MV-4-11 (cell line): ENCODE results near the gene CES4A.

Experiments used
- DNase-seq: peaks from one replicate; lab custom pipeline; 2025; lab: John Stamatoyannopoulos, UW

The CES4A gene

DNA sequence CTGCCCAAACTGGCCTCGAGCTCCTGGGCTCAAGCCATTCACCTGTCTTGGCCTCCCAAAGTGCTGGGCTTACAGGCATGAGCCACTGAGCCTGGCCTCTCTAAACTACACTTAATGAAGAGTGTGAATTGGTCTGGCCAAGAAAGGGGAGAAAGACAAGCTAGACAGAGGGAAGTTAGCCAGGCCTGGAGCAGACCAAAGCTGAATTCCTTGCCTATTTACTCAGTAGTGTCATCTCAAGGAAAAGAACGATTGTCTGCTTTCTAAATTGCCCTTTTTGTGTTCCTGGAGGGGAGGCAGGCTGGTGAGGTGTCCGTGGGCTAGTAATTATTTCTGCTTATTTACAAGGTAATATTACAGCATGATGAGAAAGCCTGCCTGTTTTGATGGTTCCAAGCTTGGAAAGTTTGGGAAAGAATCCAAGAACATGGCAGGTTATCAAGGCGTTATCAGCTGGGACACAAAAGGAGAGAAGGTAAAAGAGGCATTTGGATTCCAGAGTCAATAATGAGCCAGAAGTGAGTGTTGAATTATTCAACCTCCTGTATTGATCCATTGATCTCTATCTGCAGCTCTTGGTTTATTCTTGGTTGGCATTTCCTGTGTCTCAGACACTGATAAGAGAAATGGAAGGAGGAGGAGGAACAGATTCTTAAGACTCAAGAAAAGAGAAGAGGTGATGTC is 34.3 kb downstream of the CES4A start:
- no peak for DNase-seq

DNA sequence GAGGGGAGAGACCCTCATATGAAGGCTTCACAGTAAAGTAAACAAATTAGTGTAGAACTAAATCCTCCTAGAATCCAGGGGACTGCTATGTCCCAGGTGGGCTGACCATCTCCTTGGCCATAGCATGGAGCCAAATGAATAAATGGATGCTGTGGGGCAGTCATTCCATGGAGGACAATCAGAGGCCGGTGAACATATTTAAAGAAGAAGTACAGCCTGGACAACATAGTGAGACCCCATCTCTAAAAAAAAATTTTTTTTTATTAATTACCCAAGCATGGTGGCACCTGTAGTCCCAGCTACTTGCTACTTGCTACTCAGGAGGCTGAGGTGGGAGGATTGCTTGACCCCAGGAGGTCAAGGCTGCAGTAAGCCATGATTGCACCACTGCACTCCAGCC is 35.3 kb downstream of the CES4A start:
- DNase-seq = no peak

DNA sequence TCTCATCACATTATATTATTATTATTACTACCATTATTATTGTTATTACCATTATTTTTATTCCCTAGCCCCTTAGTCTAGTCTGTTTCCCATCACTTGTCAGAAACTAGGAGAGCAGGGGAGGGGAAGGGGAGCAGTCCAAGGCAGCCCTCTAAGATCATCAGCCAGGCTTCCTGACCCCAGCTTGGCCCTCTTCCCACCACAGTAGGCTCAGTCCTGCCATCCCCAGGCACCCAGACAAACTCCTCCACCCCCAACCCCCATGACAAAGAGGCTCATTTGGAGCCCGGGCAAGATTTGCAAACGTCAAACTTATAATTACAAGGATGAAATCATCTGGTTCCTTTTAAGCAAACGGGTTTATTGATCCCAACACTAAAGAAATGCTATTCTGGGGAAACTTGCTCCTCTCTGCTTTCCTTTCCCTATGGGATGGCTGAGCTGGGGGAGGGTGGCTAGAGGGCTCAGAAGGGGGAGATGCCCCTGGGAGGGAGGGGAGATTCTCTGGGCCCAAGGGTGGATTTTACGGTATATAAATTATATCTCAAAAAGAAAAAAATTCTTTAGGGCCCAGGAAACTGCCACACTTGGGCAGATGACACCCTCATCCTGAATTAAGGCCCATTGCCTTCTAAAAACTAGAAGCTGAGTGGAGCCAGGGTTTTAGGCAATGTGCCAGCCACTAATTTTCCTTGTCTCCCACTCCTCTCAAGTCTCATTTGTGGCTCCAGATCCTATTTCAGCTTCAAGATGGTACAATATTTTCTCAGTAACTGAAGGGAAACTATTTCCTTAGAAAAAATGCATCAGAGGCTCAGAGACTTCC is 36.2 kb downstream of the CES4A start:
- DNase-seq = no peak

DNA sequence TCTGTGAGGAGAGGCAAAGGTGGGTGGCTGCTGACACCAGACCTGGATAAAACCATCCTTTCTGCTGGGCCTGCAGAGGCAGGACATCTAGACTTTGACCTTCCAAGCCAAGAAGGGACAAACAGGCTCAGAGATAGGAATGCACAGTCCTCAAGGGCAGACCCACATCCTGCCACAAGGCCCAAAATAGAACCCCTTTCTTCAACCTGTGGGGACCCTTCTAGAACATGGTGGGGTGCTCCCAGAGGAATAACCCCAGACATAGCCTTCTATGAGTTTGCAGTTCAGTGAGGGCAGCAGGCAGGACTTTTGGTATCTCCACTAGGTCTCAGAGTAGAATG is 36.8 kb downstream of the CES4A start:
- no peak for DNase-seq

DNA sequence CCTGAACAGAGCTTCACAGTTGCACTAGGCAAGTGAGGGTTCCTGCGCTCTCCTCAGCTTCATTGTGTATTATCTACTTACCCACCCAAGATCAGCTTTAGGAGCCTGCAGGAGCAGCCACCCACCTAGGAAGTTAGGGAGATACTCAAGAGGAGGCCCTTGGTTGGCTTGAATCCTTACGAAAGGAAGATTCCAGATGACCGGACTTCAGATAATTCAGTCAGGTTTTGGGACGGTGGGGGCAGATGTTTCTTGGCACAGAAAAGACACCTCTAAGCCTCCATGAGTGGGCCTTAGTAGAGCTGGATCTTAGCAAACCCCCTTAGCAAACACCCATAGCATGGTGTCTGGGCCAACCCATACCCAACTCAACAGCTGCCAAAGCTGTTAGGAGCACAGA is 38.2 kb downstream of the CES4A start:
- no peak for DNase-seq

DNA sequence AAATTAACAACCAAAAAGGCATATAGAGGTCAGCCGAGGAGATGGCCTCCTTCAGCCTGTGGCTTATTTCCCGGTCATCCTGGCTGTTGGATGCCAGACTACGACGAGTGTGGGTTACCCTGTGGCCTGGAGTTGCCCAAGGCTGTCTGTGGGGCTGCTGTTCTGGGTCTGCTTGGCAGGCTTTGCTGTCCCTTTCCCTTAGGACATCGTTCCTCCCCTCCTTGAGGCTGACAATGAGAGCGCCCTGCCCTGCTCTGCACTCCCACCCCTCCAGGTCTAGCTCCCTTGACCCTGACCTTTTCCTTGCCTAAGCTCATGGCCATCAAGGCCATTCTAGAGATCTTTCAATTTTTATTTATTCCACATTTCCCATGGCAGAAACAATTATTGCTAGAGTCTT is 38.7 kb downstream of the CES4A start:
- no peak for DNase-seq

DNA sequence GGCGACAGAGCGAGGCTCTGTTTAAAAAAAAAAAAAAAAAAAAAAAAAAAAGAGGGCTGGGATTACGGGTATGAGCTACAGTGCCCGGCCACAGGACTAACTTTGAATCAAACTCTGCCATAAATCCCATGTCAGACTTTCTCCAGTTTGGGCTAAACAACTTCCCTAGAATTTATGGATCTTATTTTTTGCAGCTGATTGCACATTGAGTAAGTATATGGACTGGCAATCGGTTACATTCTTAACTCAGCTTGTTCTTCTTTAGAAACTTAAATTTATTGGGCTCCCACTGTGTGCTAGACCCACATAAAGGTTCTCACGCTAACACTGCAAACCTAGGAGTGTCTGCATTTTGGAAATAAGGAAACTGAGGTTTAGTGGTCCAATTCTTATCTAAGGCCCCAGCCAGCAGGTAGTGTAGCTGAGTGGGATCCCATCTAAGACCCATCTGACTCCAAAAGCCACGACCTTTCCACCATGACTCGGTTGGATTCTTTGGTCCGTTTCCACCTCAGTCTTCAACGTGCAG is 39.8 kb downstream of the CES4A start:
- DNase-seq = no peak

DNA sequence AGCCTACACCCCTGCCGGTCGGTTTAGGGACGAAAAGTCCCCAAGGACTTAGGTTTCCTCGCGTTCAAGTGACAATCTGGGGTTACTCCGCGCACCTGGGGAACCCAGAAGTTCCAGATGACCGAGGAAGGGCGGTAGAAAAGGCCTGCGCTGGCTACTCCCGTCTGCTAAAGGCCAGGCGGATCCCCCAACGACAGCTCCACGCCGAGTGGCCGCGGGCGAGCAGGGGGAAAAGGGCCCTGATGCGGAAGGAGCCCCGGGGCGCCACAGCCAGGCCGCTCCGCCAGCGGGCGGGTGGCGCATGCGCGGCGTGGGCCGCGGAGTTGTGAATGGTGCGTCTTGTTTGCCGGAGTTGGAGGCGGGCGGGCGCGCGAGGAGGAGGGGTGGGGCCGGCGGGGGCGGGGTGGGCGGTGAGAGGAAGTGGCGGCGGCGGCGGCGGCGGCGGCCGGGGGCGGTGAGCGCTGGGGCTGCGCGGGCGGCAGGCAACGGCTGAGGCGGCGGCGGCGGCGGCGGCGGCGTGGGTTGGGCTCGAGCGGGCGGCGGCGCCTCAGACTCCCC is 40.4 kb downstream of the CES4A start, which contains the start of gene CBFB:
Gene CBFB (plus strand): TSS at position 454 of the 558 bp plus-strand sequence. CDS start 259 bp downstream, outside the sequence.
- peak; percentile 89 for DNase-seq

DNA sequence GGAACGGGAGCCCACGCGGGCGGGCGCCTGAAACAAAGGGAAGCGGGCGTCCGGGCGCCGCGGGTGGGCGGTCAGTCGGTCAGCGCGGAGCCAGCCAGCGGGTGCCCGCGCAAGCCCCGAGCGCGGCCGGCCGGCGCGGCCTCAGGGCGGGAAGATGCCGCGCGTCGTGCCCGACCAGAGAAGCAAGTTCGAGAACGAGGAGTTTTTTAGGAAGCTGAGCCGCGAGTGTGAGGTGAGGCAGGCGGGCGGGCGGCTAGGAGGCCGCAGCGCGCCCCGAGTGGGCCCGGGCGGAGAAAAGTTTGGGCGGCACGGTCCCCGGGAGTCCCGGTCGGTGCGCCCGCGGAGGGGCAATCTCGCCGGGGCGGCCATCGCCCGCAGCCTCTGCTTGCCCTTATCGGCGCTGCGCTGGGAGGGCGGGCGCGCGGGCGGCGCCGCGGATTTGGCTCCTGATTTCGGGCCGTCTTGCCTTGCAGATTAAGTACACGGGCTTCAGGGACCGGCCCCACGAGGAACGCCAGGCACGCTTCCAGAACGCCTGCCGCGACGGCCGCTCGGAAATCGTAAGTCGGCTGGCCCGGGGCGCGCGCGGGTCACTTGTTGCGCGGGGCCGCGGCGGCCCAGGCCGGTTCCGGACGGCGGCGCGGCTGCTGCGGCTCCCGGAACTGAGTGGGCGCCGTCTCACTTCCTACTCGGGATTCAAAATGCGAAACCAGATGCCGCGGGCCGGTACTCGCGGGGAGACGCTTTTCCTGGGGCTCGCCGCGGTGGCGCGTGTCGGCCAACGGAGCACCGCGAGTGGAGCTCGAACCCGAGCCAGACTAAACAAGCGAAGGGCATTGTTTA is 41.1 kb downstream of the CES4A start:
- peak; percentile 49 for DNase-seq

DNA sequence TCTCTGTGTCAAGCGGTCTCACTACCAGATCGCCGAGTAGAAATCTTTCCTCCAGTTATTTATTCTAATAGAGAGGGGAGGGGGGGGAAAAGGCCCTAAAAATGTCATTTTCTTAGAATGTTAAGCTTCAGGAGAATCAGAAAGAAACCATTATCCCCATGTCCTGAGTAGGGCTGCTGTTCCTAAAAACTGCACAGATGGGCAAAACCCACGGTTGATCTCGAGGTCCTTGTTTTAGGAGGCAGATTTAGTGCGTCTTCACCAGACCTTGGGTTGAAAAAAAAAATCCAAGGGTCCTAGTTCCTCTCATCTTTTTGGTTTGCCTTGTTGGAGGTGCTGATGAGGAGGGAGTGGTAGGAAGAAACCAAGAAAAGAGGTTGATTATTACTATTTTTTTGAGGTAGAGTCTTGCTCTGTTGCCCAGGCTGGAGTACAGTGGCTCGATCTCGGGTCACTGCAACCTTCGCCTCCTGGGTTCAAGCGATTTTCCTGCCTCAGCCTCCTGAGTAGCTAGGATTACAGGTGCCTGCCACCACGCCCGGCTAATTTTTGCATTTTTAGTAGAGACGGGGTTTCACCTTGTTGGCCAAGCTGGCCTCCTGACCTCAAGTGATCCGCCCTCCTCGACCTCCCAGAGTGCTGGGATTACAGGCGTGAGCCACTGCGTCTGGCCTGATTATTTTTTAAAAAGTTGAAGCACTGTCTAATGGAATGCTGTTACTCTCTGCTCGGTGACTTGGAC is 42.0 kb downstream of the CES4A start:
- no peak for DNase-seq

DNA sequence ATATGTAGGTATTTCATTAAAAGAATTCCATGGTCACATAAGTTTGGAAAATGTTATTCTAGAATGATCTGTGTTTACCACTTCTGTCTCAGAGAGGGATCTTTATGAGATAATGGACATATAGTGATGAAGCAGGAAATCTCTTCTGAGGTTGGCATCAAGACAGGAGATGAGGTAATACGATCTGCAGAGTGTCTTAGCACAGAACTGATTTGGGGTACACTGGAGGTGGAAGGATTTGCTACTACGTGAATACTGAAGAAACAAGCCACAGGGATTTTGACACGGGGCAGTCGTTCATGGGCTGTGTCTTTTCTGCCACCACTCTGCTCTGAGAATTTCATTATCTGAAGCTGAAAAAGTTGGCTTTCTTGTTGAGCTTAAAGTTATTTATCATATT is 46.1 kb downstream of the CES4A start:
- DNase-seq = no peak

DNA sequence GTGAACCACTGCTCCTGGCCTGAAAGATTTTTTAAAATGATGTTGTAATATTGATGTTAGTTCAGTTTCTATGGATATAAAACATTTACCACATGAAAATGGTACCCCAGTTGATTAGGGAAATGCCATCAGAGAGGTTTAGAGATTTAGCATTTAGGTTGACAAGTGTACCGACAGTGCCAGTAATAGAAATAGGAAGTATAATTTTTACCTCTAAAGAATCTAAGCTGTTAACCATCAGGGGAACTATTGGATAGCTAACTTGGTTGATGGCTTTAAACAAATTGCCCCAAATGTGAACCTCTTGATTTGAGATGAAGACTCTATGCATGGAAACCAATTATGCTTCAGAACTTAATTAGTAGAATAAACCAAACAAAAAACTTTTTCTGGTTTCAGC is 47.0 kb downstream of the CES4A start:
- no peak for DNase-seq

DNA sequence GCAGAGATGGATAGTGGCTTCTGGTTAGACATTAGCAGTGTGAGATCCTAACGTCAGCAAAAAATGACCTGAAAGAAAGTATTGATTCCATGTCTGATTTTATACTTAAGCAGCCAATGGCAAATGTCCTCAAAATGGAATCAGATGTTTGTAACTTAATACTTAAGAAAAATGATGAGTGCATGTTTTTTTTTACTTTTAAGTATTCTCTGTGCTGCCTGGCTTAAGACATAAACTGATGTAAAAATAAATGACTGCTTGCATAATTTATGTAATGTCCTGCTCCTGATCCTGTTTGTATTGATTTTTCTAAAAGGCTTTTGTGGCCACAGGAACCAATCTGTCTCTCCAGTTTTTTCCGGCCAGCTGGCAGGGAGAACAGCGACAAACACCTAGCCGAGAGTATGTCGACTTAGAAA is 47.9 kb downstream of the CES4A start:
- DNase-seq = no peak

DNA sequence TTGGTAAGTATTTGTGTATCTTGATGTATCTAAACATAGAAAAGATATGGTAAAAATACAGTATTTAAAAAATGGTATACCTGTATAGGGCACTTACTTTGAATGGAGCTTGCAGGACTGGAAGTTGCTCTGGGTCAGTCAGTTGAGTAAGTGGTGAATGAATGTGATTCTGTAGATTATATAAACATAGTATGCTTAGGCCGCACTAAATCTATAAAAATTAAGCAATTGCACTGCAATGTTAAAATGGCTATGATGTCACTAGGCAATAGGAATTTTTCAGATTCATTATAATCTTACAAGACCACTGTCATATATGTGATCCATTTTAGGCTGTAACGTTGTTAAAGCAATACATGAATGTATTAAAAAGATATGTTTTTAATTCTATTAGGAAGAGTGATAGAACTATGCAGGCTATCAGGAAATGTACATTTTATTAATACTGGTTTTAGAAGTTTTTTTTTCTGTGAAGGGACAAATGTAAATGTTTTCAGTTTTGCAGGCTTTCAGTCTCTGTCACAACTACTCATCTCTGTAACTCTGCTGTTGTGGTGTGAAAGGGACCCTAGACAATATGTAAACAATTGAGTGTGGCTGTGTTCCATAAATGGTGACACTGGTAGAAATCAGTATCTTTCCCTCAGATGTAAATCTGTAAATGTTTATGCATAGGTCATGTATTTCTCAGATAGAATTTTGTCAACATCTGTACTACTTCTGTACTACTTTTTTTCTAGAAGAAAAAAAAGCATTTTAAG is 51.1 kb downstream of the CES4A start:
- no peak for DNase-seq

DNA sequence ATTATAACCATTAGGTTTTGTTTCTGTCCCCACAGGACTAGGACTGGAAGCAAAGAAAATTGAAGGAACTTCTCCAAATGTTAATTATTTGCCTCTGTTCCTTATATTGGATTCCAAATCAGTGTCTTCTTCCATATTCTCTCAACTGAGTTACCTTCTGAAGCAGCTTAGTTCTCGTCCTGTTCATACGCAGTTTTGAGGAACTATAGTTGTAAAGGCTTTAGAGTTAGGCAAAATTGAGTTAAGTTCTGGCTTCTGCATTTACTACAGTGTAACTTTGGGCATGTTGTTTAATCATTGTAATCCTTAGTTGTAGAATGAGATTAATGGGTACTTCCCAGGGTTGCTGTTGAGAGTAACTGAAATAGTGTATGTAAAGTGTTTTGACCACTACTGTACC is 51.8 kb downstream of the CES4A start:
- peak; percentile 41 for DNase-seq

DNA sequence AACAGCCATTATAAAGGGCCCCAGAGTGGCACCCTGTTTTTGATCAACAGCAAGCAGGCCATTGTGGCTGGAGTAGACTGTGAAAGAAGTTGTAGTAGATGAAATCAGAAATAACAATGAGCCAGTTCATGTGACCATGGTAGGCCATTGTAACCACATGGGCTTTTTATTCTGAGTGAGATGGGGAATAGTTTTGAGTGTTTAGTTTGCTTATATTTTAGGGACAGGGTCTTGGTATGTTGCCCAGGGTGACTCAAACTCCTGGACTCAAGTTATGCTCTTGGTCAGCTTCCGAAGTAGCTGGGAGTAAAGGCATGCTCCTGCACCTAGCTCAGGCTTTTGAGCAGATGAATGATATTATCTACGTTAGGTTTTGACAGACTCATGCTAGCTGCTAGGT is 52.5 kb downstream of the CES4A start:
- no peak for DNase-seq

DNA sequence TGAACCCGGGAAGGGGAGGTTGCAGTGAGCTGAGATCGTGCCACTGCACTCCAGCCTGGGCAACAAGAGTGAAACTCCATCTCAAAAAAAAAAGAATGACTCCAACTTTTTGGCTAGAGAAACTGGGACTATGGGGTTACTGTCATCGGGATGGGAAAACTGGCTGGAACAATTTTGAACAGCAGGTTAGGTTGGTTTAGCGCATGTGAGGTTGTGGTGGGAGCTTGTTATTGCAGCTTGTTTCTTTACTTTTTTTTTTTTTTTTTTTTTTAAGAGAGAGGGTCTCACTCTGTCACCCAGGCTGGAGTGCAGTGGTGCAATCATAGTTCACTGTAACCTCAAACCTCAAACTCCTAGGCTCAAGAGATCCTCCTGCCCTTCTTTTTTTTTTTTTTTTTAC is 53.1 kb downstream of the CES4A start:
- DNase-seq = peak; percentile 36

DNA sequence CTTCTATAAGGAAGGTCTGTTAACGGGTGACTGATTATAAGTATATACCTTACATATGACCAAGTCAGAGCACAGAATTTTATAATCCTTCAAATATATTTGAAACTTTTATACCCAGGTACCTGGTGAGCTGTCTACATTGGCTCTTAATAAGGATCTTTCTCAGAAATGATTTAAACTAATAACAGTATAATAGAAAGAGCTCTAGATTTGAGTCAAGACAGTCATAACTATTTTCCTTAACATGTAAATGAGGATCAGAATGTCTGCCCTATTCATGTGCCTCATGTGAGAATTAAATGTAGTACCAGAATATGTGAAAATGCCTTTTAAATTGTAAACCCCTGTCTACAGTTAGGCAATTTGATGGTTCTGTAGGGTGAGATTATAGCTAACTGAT is 55.0 kb downstream of the CES4A start:
- no peak for DNase-seq

DNA sequence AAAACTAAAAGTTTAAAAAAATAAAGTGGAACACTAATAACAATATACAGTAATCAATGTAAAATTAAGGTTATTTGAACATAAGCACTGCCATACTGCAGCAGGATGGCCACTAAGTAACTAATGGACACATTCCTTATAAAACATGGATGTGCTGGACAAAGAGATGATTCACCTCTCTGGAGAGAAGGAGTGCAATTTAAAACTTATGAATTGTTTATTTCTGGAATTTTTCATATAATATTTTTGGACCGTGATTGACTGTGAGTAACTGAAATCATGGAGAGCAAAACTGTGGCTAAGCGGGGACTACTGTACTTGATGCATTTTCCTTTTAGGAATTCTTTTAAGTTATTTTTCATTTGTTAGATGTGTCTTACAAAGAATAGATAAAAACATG is 62.4 kb downstream of the CES4A start:
- no peak for DNase-seq

DNA sequence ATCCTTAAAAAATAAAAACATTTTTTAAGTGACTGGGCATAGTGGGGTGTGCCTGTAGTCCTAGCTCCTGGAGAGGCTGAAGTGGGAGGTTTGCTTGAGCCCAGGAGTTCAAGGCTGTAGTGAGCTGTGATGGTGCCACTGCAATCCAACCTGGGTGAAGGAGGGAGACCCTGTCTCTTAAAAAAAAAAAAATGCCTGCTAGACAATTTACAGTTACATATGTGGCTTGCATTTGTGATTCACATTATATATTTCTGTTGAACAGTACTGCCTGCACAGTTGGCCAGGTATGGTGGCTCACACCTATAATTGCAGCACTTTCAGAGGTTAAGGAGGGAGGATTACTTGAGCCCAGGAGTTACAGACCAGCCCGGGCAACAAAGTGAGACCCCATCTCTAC is 64.0 kb downstream of the CES4A start:
- no peak for DNase-seq
